Lung (tissue), 12 donors: Measurements from ENCODE around the gene HMGB4. TPM values are rescaled to one million over a fixed set of nuclear protein-coding genes. Genes with fewer than 3 reads are reported as not detected.

Experiments used
- ATAC-seq: fragments of 200-7000 bp; cut with Tn5 transposase; one replicate; pipeline ENCODE4 v1.9.1; 2020; ENCODE audit warnings: moderate number of reproducible peaks; ENCODE audit not compliant: insufficient read depth, low FRiP score
- DNase-seq, 3 donors: peaks; one replicate each; pipeline ENCODE4 v3.0.0-alpha.2; 2013 to 2017
- H3K27ac ChIP-seq, 2 donors: one replicate each; pipeline ENCODE4 v1.5.1; 2013; ENCODE audit warnings: mild to moderate bottlenecking in 2 of 2, moderate library complexity in 2 of 2, control low read depth in 1 of 2, inconsistent platforms in 1 of 2, low read depth in 1 of 2, low read length in 1 of 2
- H3K27me3 ChIP-seq, 3 donors: one replicate each; pipeline ENCODE4 v1.5.1; 2013; ENCODE audit warnings: low read length in 2 of 3; ENCODE audit not compliant: control insufficient read depth in 3 of 3, insufficient read depth in 3 of 3
- H3K36me3 ChIP-seq, 4 donors: one replicate each; pipeline ENCODE4 v1.5.1; 2013; ENCODE audit warnings: low read length in 4 of 4, mild to moderate bottlenecking in 1 of 4, moderate library complexity in 1 of 4; ENCODE audit not compliant: control insufficient read depth in 4 of 4, insufficient read depth in 4 of 4
- H3K4me1 ChIP-seq, 5 donors: one replicate each; pipeline ENCODE4 v1.5.1; 2013; ENCODE audit warnings: low read length in 5 of 5, mild to moderate bottlenecking in 2 of 5, moderate library complexity in 1 of 5; ENCODE audit not compliant: control insufficient read depth in 5 of 5, insufficient read depth in 5 of 5
- H3K4me3 ChIP-seq: one replicate; pipeline ENCODE4 v1.5.1; 2013; ENCODE audit warnings: mild to moderate bottlenecking, control low read depth, moderate library complexity
- H3K9ac ChIP-seq, 2 donors: one replicate each; pipeline ENCODE4 v1.5.1; 2013; ENCODE audit warnings: low read length in 2 of 2, control low read depth in 1 of 2; ENCODE audit not compliant: insufficient read depth in 1 of 2
- H3K9me3 ChIP-seq, 4 donors: one replicate each; pipeline ENCODE4 v1.5.1; 2013; ENCODE audit warnings: low read length in 3 of 4, mild to moderate bottlenecking in 1 of 4, moderate library complexity in 1 of 4; ENCODE audit not compliant: control insufficient read depth in 4 of 4, insufficient read depth in 3 of 4
- WGBS, 2 donors: extraction: QIAGEN DNeasy Blood & Tissue Kit; methylation state at CpG; one replicate each; pipeline ENCODE4 v1.1.7; 2013; 5-methylcytosine and 5-hydroxymethylcytosine counted together
- polyA plus RNA-seq, 2 donors: library from polyadenylated mRNA; stranded (reverse); fragments of 200-250 nt; gene quantifications; one replicate each; pipeline ENCODE4 v1.2.1, GENCODE V29; 2013
- total RNA-seq, 2 donors: library from RNA; depleted of rRNA in 1 of 2; stranded (reverse); fragments of >200 nt in 1 of 2; gene quantifications; one replicate each; pipeline ENCODE4 v1.2.1, GENCODE V29; 2014 to 2021
- TF ChIP-seq, protein P1 (sequence below): IDR thresholded peaks from 2 replicates; pipeline ENCODE4 v1.5.1; 2012; ENCODE audit warnings: mild to moderate bottlenecking; ENCODE audit errors: control extremely low read depth, extremely low read depth
- donor health status: control.
- donor health status: control.
- donor health status: Bipolar disorder and iron deficiency.
- donor health status: healthy.
- donor health status: DM: yes; HTN: yes; CAD: no.

Gene HMGB4
- total and polyA plus RNA-seq, 4 donors, result not detected

DNA sequence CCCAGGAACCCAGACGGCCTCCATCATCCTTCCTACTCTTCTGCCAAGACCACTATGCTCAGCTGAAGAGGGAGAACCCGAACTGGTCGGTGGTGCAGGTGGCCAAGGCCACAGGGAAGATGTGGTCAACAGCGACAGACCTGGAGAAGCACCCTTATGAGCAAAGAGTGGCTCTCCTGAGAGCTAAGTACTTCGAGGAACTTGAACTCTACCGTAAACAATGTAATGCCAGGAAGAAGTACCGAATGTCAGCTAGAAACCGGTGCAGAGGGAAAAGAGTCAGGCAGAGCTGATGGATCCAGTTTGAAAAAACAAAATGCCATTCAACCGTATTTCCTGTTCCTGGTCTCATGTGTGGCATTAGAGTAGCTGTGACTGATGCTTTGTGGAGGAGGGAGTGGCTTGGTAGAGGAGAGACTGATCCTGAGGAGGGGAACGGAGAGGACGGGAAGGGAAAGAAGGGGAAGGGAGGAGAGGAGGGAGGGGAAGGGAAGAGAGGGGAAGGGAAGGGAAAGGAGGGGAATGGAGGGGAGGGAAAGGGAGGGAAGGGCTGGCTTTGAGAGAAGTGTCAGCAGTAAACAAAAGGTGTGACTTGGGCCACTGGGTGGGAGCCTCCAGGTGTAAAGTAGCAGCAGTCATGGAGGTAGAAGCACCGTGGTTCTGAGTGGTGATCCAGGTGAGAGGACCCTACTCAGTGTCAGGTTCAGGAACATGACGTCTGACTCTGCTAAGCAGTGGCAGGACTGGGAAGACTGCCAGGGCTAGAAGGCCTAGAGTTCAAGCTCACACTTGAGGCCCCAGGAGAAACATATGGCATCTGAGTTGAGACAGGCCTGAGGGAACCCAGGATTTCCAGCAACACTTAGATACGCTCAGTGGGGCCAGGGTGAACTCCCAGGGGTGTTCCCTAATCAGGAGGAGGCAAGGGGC lies 846 bp downstream of the HMGB4 start:
- Histone ChIP-seq H3K27me3 (peaks cover 0 to 5% (median 0%) of the 10 kb centered on the region in 3 donors), H3K4me1 (peaks cover 0 to 16% (median 0%) of the 10 kb centered on the region in 5 donors), H3K9me3 (peaks cover 0 to 3% (median 0%) of the 10 kb centered on the region in 4 donors), H3K27ac (no peak overlapping the region), H3K9ac (no peak overlapping the region), H3K36me3 (no peaks in the 10 kb centered on the region), H3K4me3 (no peak overlapping the region)
- 46 to 55% methylated on average over 14 of the region's 14 CpGs for WGBS, 2 donors
- peak; percentile 23 to 33 (median 28) for DNase-seq
- TF ChIP-seq, protein P1, sequence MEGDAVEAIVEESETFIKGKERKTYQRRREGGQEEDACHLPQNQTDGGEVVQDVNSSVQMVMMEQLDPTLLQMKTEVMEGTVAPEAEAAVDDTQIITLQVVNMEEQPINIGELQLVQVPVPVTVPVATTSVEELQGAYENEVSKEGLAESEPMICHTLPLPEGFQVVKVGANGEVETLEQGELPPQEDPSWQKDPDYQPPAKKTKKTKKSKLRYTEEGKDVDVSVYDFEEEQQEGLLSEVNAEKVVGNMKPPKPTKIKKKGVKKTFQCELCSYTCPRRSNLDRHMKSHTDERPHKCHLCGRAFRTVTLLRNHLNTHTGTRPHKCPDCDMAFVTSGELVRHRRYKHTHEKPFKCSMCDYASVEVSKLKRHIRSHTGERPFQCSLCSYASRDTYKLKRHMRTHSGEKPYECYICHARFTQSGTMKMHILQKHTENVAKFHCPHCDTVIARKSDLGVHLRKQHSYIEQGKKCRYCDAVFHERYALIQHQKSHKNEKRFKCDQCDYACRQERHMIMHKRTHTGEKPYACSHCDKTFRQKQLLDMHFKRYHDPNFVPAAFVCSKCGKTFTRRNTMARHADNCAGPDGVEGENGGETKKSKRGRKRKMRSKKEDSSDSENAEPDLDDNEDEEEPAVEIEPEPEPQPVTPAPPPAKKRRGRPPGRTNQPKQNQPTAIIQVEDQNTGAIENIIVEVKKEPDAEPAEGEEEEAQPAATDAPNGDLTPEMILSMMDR, result no peak
- peak; percentile 54 for ATAC-seq

DNA sequence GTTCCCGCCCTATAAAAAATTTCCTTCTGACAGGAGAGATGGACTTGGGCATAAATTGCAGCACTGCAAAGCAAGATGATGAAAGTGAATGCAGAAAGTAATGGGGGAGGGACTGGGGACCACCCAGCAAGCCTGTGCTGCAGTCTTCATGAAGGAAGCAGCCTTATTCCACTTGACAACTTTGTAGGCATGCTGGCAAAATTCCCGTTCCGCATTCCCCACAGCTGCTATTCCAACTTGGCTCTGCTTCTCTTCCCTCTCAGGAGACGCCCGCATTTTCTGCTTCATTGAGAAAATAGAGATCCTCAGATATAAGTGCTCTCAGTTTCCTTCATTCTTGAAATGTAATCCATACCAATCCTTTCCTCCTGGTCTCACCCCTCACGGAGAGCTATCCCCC lies 2.4 kb downstream of the HMGB4 start:
- WGBS, 2 donors, result 50 to 71% methylated on average over 6 of the region's 6 CpGs
- H3K27me3 ChIP-seq, result peaks cover 0 to 5% (median 0%) of the 10 kb centered on the region in 3 donors
- no peak overlapping the region for H3K4me3 ChIP-seq
- H3K36me3 ChIP-seq, result no peaks in the 10 kb centered on the region
- peaks cover 0 to 3% (median 0%) of the 10 kb centered on the region in 4 donors for H3K9me3 ChIP-seq
- peak; percentile 81 to 88 (median 84) for DNase-seq
- peaks cover 0 to 12% (median 0%) of the 10 kb centered on the region in 5 donors for H3K4me1 ChIP-seq
- no peak overlapping the region for H3K27ac ChIP-seq
- TF ChIP-seq, protein P1, result no peak
- no peak for ATAC-seq
- no peak overlapping the region for H3K9ac ChIP-seq

DNA sequence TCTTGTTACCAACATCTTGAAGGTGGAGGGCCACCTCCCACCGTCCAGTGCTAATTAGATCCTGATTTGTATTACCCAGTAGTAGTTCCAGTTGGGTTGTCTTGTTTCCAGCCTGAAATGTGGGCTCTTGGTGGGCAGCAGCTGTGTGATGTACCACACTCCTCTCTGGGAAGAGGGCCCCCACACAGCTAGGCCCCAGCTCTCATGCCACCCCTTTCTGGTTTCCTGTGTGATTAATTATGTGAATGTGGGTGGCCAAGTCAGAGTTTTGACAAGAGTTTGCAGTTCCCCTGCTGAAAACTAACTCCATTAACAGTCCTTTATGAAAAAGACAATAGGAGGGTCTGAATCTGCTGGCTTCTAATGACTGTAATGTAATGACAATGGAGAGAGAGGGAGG lies 3.8 kb downstream of the HMGB4 start:
- TF ChIP-seq, protein P1, result no peak
- H3K27ac ChIP-seq, result no peak overlapping the region
- H3K4me1 ChIP-seq, result peaks cover 0 to 12% (median 0%) of the 10 kb centered on the region in 5 donors
- peaks cover 0 to 5% (median 0%) of the 10 kb centered on the region in 3 donors for H3K27me3 ChIP-seq
- no peak overlapping the region for H3K4me3 ChIP-seq
- 76 to 88% methylated on average over 1 of the region's 1 CpG for WGBS, 2 donors
- H3K9ac ChIP-seq, result no peak overlapping the region
- H3K9me3 ChIP-seq, result peaks cover 0 to 3% (median 0%) of the 10 kb centered on the region in 4 donors
- H3K36me3 ChIP-seq, result no peaks in the 10 kb centered on the region
- no peak for DNase-seq
- ATAC-seq, result no peak
